CD4-positive, alpha-beta T cell treated with Interferon gamma for 1 hour (primary cell): ENCODE results near the gene DAG1.

Experiments used
- DNase-seq: peaks from one replicate; pipeline ENCODE4 v3.0.0-alpha.2; 2020

Gene DAG1

DNA sequence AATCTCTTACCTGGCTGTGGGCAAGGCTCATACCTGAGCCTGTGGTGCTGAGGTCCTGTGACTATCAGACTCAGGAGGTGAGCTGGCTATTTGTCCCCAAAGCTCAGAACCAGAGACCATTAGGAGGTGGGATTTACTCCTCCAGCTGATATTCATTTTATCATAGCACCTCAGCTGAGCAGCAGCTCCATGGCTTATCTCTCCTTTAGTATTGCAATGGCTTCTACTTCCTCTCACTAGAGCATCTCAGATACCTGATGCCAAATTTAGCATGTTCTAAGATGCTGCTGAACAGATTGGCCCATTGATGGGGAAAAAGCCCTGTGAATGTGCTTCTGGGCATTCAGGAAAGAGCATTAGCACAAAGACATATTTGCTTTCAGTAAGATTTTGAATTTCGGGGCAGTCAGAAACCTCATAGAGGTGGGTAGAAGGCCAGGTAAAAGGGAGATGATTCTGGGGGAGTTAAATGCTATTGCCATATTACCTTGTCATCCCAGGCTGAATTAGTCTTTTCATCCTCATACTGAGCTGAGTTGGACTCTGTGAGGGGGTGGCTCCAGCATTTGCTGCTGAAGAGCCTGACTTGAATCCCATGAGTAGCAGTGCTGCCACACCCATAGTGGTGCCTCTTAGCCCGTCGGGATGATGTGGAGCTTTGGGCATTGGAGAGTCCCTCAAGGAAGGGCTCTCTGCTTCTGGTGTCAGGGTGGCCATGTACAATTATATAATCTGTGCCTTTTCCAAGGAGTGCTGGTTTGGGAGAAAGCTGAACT lies 86.6 kb downstream of the DAG1 start:
- DNase-seq, result no peak

DNA sequence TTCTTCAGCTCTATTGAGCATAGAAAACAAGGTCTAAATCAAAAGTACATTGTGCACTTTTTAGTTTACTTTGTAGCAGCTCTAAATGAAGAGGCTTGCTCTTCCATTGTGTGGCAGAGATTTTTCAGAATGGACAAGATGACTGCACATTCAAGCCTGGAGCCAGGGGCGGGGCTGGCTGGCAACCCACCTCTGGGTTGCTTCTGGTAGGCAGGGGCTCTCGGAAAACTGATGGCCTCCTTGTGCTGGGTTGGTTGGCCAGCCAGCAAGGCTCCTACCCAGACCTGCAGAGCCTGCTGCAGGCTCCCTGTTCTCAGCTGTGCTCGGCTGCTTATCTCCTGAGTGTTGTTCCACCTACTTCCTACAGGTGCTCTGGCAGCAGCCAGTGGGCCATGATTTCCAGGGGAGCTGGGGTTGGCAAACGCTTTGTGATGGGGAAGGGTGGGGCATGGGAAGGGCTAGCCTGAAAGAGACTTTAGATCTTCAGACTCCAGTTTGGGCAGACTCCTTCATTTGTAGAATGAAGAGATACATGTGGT lies 93.0 kb downstream of the DAG1 start:
- DNase-seq, result no peak

DNA sequence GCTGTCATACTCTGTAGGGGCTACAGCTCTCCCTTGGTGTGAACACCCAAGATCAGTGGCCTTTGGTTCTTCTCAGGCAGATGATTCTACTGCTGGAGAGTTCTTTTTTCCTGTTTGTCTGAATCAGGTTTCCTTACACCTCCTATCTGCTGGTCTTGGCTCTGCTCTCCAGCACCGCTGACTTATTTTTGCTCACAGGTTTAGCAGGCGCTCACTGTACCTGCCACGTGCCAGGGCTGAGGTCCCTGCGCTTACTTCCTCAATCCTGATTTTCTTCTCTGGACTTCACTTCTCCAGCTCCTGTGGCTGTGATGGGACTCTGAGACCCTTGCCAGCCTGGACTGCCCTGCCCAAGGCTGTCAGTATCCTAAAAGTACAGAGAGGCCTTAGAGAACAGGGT lies 93.7 kb downstream of the DAG1 start:
- no peak for DNase-seq

DNA sequence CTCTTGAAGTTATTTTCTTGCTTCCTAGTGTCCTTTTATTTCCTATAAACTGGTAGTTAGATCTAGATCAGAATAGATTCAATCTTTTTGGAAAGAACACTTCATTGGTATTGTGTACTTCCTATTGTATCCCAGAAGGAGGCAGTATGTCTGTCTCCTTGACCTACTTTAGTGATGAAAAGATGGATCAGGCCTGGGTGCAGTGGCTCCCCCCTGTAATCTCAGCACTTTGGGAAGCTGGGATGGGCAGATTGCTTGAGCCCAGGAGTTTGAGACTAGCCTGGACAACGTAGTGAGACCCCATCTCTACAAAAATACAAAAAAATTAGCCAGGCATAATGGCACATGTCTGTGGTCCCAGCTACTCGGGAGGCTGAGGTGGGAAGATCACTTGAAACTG lies 96.2 kb downstream of the DAG1 start:
- DNase-seq, result no peak

DNA sequence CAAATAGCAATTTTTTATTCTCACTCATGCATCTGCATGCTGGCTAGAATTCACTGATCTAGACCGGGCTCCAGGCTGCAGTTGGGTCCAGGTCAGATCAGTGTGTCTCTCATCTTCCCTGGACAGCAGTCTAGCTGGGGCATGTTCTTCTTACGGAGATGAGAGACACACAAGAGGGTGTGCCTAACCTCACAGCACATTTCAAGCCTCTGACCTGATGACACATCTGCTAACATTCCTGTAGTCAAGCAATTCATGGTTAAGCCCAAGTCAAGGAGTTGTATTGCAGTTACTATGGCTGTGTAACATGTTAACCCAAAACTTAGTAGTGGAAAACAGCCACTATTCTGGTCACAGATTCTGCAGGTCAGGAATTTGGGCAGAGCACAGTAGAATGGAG lies 97.3 kb downstream of the DAG1 start:
- DNase-seq, result no peak

DNA sequence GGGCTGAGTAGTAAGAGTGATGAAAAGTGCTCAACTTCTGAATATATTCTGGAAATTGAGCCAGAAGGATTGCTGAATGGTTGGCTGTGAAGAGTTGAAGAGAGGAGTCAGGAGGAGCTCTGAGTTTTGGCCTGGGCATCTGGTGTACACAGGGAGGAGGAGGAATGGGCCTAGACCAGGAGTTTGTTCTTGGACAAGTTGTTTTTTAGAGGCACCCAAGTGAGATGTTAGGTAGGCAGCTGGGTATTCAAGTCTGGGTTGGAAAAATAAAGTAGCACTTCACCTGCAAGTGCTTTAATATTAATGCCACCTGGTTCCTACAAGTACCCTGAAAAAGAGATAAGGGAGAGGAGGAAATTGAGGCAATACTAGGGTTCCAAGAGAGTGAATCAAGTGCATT lies 98.9 kb downstream of the DAG1 start:
- DNase-seq, result no peak

DNA sequence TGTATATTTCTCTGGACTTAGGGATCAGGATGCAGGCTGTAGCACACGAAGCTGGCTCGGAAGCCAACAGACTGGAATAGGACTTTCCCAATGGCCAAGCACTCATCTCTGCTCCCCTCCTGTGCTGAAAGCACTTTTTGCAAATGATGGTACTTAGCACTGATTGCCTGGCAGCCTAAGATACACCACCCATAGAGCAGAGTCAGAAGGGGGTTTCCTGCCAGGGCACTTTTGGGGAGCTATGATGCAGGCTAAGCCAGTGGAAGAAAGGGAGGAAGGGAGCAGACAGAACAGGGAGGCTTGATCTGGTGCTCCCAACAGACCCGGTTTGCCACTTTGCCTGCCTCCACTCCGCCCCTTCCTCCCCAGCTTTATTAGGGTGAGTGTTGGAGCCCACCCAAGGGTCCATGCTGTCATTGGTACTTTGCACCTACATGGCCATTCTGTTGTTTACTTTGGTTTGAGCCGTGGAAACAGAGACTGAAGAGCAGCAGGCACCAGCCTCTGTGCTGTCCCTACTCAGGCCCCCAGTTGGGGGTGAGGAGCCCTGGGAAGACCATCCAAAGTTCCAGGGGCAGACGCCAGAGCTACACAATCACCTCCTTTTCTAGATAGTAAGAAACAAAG lies 100.1 kb downstream of the DAG1 start:
- no peak for DNase-seq

DNA sequence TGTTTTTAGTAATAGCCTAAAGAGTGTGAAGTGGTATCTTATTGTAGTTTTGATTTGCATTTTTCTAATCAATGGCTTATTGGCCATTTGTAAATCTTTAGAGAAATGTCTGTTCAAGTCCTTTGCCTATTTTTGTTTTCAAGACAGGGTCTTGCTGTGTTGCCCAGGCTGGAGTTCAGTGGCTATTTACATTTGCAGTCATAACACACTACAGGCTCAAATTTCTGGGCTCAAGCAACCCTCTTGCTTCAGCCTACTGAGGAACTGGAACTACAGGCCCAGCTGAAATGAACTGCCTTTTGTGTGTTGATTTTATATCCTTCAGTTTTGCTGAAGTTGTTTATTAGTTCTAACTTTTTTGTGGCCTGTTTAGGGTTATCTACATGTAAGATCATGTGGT lies 112.1 kb downstream of the DAG1 start:
- DNase-seq, result no peak
